IMR-90 (cell line): Measurements from ENCODE around the gene RFX1. TPM values are rescaled to one million over a fixed set of nuclear protein-coding genes. Genes with fewer than 3 reads are reported as not detected.

Experiments
- ATAC-seq: fragments of 200-7000 bp; cut with Tn5 transposase; 2 replicates; pipeline ENCODE4 v1.9.1; 2020; ENCODE audit warnings: low read depth, mild to moderate bottlenecking, moderate library complexity
- BruUV-seq: library from RNA; stranded (reverse); fragments of 400-500 nt; replicated peaks from 2 replicates; lab custom pipeline; 2021; lab: Mats Ljungman, UMichigan
- CTCF ChIA-PET: fragments of 300-600 bp; formaldehyde crosslinking; extraction: SDS; loops from one replicate; lab custom pipeline; 2021; ENCODE audit warnings: antibody characterized with exemption; lab: Yijun Ruan, JAX
- POLR2A ChIA-PET: fragments of 300-600 bp; sonication (Branson Sonifier 250); formaldehyde crosslinking; loops from one replicate; lab custom pipeline; 2022; ENCODE audit warnings: antibody characterized with exemption; ENCODE audit not compliant: unreplicated experiment; lab: Charles Lee
- DNase-seq: peaks from one replicate; pipeline ENCODE4 v3.0.0; 2013
- H2AFZ ChIP-seq: replicated peaks from 2 replicates; pipeline ENCODE3; 2013; ENCODE audit warnings: low read length, mild to moderate bottlenecking; ENCODE audit not compliant: poor library complexity
- H2AK5ac ChIP-seq: 2 replicates; pipeline ENCODE4 v1.6.1; 2013; ENCODE audit warnings: low read depth, low read length, inconsistent platforms
- H2AK9ac ChIP-seq: replicated peaks from 2 replicates; pipeline ENCODE3; 2013; ENCODE audit warnings: mild to moderate bottlenecking, low read depth, low read length, moderate library complexity; ENCODE audit not compliant: poor library complexity
- H2BK120ac ChIP-seq: 2 replicates; pipeline ENCODE4 v1.6.1; 2013; ENCODE audit warnings: low read depth, low read length, inconsistent platforms
- H2BK15ac ChIP-seq: 3 replicates; pipeline ENCODE4 v1.6.1; 2013; ENCODE audit warnings: low read depth, low read length, inconsistent platforms
- H2BK20ac ChIP-seq: 2 replicates; pipeline ENCODE4 v1.6.1; 2013; ENCODE audit warnings: low read depth, mild to moderate bottlenecking, inconsistent platforms, low read length, moderate library complexity
- H2BK5ac ChIP-seq: 2 replicates; pipeline ENCODE4 v1.6.1; 2013; ENCODE audit warnings: mild to moderate bottlenecking, low read depth, low read length, inconsistent platforms; ENCODE audit not compliant: poor library complexity, severe bottlenecking
- H3K14ac ChIP-seq: replicated peaks from 2 replicates; pipeline ENCODE4 v1.6.1; 2013; ENCODE audit warnings: low read depth, low read length, inconsistent platforms
- H3K18ac ChIP-seq: 2 replicates; pipeline ENCODE4 v1.6.1; 2013; ENCODE audit warnings: low read depth, low read length, control low read depth
- H3K23ac ChIP-seq: 2 replicates; pipeline ENCODE4 v1.6.1; 2013; ENCODE audit warnings: low read depth, low read length, inconsistent platforms
- H3K27ac ChIP-seq: 2 replicates; pipeline ENCODE4 v1.5.1; 2013; ENCODE audit warnings: mild to moderate bottlenecking, control low read depth, low read length; ENCODE audit not compliant: insufficient read depth
- H3K27me3 ChIP-seq: 2 replicates; pipeline ENCODE4 v1.6.1; 2013; ENCODE audit warnings: low read length; ENCODE audit not compliant: control insufficient read depth, insufficient read depth
- H3K36me3 ChIP-seq: 2 replicates; pipeline ENCODE4 v1.6.1; 2013; ENCODE audit warnings: low read length, mixed read lengths; ENCODE audit not compliant: control insufficient read depth, insufficient read depth
- H3K4ac ChIP-seq: 2 replicates; pipeline ENCODE4 v1.6.1; 2013; ENCODE audit warnings: low read depth, low read length, inconsistent platforms
- H3K4me1 ChIP-seq: 2 replicates; pipeline ENCODE4 v1.6.1; 2013; ENCODE audit warnings: low read length, mixed read lengths; ENCODE audit not compliant: control insufficient read depth, insufficient read depth
- H3K4me2 ChIP-seq: 2 replicates; pipeline ENCODE4 v1.6.1; 2013; ENCODE audit warnings: low read depth, mild to moderate bottlenecking, control low read depth, low read length, moderate library complexity
- H3K4me3 ChIP-seq: 2 replicates; pipeline ENCODE4 v1.5.1; 2013; ENCODE audit warnings: low read depth, mild to moderate bottlenecking, control low read depth, low read length, moderate library complexity; ENCODE audit not compliant: insufficient read depth
- H3K56ac ChIP-seq: 2 replicates; pipeline ENCODE4 v1.6.1; 2013; ENCODE audit warnings: low read length, inconsistent platforms; ENCODE audit not compliant: insufficient read depth; ENCODE audit errors: extremely low read depth
- H3K79me1 ChIP-seq, 2 experiments: 2 replicates each; pipeline ENCODE4 v1.6.1; 2013; ENCODE audit warnings: low read length in 2 of 2, inconsistent platforms in 1 of 2, low read depth in 1 of 2
- H3K9ac ChIP-seq: 2 replicates; pipeline ENCODE4 v1.6.1; 2013; ENCODE audit warnings: low read depth, low read length, control low read depth
- H3K9me1 ChIP-seq: 2 replicates; pipeline ENCODE4 v1.6.1; 2013; ENCODE audit warnings: low read length, inconsistent platforms; ENCODE audit not compliant: insufficient read depth
- H3K9me3 ChIP-seq: 2 replicates; pipeline ENCODE4 v1.6.1; 2013; ENCODE audit warnings: low read length; ENCODE audit not compliant: control insufficient read depth, insufficient read depth
- H4K20me1 ChIP-seq: 2 replicates; pipeline ENCODE4 v1.6.1; 2013; ENCODE audit warnings: low read length, inconsistent platforms; ENCODE audit not compliant: insufficient read depth
- H4K5ac ChIP-seq: 2 replicates; pipeline ENCODE4 v1.6.1; 2013; ENCODE audit warnings: mild to moderate bottlenecking, low read depth, low read length, control low read depth
- H4K8ac ChIP-seq, 2 experiments: 2 replicates each; pipeline ENCODE4 v1.6.1; 2013; ENCODE audit warnings: low read depth in 2 of 2, low read length in 2 of 2, control low read depth in 1 of 2, inconsistent platforms in 1 of 2
- H4K91ac ChIP-seq: 2 replicates; pipeline ENCODE4 v1.6.1; 2013; ENCODE audit warnings: low read depth, low read length, inconsistent platforms; ENCODE audit not compliant: insufficient read depth
- CTCF ChIP-seq: conservative IDR thresholded peaks from 2 replicates; pipeline ENCODE4 v1.5.1; 2012; ENCODE audit warnings: mild to moderate bottlenecking, low read depth, low read length, improper control_type of control experiment
- FOS ChIP-seq: fragments of 150-350 bp; IDR thresholded peaks from 2 replicates; pipeline ENCODE4 v1.6.1; 2016; ENCODE audit warnings: low read depth, low read length
- MAZ ChIP-seq: IDR thresholded peaks from 2 replicates; pipeline ENCODE4 v1.6.1; 2012; ENCODE audit warnings: low read depth, mild to moderate bottlenecking, low read length, improper control_type of control experiment, moderate library complexity, borderline replicate concordance
- POLR2A ChIP-seq: IDR thresholded peaks from 2 replicates; pipeline ENCODE4 v1.6.1; 2012; ENCODE audit warnings: mild to moderate bottlenecking, low read depth, low read length
- RFX5 ChIP-seq: IDR thresholded peaks from 2 replicates; pipeline ENCODE4 v1.8.0; 2012; ENCODE audit warnings: low read depth, mild to moderate bottlenecking, low read length, moderate library complexity
- SMC3 ChIP-seq: fragments of 150-350 bp; IDR thresholded peaks from 2 replicates; pipeline ENCODE4 v1.6.1; 2016; ENCODE audit warnings: low read depth, mild to moderate bottlenecking, antibody characterized with exemption, low read length, moderate library complexity
- USF2 ChIP-seq: fragments of 150-350 bp; IDR thresholded peaks from 2 replicates; pipeline ENCODE4 v1.6.1; 2017; ENCODE audit warnings: mild to moderate bottlenecking, antibody characterized with exemption, low read length, low read depth
- WGBS, 2 experiments: methylation state at CpG; one replicate each; pipeline versions ENCODE4 v1.1.5 to v1.1.7; 2013; ENCODE audit warnings: missing lambda C conversion rate in 2 of 2; ENCODE audit not compliant: insufficient read length in 1 of 2; ENCODE audit errors: extremely low coverage in 2 of 2; 5-methylcytosine and 5-hydroxymethylcytosine counted together
- dilution Hi-C: fragments of 300-500 bp; cut with HindIII; formaldehyde crosslinking; loops from one replicate; pipeline ENCODE4 v1.14.3; 2018; ENCODE audit warnings: low sequenced_read_pairs; ENCODE audit not compliant: unreplicated experiment
- in situ Hi-C: fragments of 300-500 bp; cut with MboI; formaldehyde crosslinking; loops from 3 replicates; pipeline ENCODE4 v1.14.3; 2019; ENCODE audit warnings: low sequenced_read_pairs, inconsistent platforms, mixed read lengths
- intact Hi-C: fragments of 100-400 bp; cut with micrococcal nuclease; formaldehyde crosslinking; loops from 2 replicates; pipeline ENCODE4 v1.10.0; 2022
- polyA plus RNA-seq, 3 experiments: library from polyadenylated mRNA; depleted of rRNA; stranded (reverse); fragments of >200 nt; gene quantifications; 2 replicates each; pipeline ENCODE4 v1.2.3, GENCODE V29; 2012; ENCODE audit warnings: low replicate concordance in 1 of 3
- total RNA-seq: library from RNA; depleted of rRNA; stranded (reverse); fragments of >200 nt; gene quantifications from 2 replicates; pipeline ENCODE4 v1.2.3, GENCODE V29; 2012

Gene RFX1
- total and polyA plus RNA-seq, 2 of the 4 experiments (the other 2 are of a cell fraction), result 0.36 to 3.1 TPM

DNA sequence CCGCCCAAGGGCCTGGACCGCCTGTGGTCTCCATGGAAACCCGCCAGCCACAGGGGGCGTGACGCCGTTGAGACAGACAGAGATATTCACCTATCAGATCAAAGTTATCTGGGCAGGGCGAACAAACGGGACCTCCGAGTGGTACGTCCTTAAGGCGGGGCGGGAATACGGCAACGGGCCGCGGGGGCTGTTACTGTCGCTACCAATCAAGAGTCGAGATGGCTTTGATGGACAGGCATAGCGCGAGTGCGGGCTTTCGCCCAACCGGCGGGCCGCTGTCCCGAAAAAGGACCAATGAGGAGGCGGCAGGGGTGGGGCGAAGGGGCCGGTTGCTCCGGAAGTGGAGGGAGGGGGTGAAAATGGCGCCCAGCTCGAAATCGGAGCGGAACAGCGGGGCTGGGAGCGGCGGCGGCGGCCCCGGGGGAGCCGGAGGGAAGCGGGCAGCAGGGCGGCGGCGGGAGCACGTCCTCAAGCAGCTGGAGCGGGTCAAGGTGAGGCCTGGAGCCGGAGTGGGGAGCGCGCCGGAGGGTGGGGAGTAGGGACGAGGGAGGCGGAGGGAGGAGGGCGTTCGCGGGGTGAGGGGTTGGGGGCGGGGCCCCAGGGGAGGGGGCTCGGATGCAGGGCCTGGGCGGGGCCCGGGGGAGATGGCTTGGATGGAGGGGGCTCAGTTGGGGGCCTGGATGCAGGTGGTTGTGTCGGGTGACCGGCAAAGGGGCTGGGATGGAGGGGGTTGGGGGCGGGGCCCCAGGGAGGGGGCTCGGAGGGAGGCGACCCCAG, 53.8 kb downstream of the RFX1 start, which contains the start of gene DCAF15:
TSS of gene DCAF15 (plus strand) at position 356 of the 777 bp plus-strand sequence. CDS start at position 360, 4 bp downstream.
- BruUV-seq, result no TSS peak
- peak within 1 kb of the TSS; percentile 82 for H3K27ac ChIP-seq
- POLR2A ChIA-PET, result no interaction called here

More for the DNA sequence above, 53.8 kb downstream of the RFX1 start, which contains the start of gene DCAF15:
- no peaks in the 10 kb centered on the region for H3K9me3 ChIP-seq
- peak within 1 kb of the TSS; percentile 65 for H3K4ac ChIP-seq
- H4K5ac ChIP-seq, result no peak within 1 kb of the TSS
- 2% methylated on average over 11 of the region's 65 CpGs; no CpG with 5 or more reads in 1 of the 2 experiments for WGBS, 2 experiments
- H3K4me3 ChIP-seq, result peak within 1 kb of the TSS; percentile 60
- 0 out of 2 replicates have a peak, but pooled peaks cover 4% of the 10 kb centered on the region for H3K9me1 ChIP-seq
- dilution Hi-C loops, result no loop called here
- H3K79me1 ChIP-seq, result peaks cover 13 to 31% of the 10 kb centered on the region in 2 experiments
- H2BK120ac ChIP-seq, result peak within 1 kb of the TSS; percentile 49; the same call in 1 of the 2 replicates
- peak within 1 kb of the TSS; percentile 70 for H3K9ac ChIP-seq
- peaks cover 20% of the 10 kb centered on the region for H3K36me3 ChIP-seq
- intact Hi-C loops, result loop anchor here (2.0 kb wide), 1 partner anchor 72 kb away; no protein-coding TSS in a partner anchor
- H3K27me3 ChIP-seq, result no peaks in the 10 kb centered on the region
- no peak within 1 kb of the TSS; the same call in 1 of the 2 replicates for H3K56ac ChIP-seq
- H2AFZ ChIP-seq, result peak within 1 kb of the TSS; percentile 99
- peak within 1 kb of the TSS; percentile 53; the same call in 1 of the 2 replicates for H3K23ac ChIP-seq
- H4K20me1 ChIP-seq, result peaks cover 12% of the 10 kb centered on the region
- CTCF ChIA-PET, result interaction anchor here (1.1 to 2.4 kb wide), 3 partner anchors 9 to 14 kb away, joined by 3 to 8 read pairs (median 6); partner anchors contain the start of gene PODNL1
- TF ChIP-seq FOS (peak; percentile 50; the same call in 1 of the 2 replicates), RFX5 (0 out of 2 replicates have a peak, but pooled peaks have one; percentile 12), MAZ (peak; percentile 95), SMC3 (no peak), USF2 (peak; percentile 33; the same call in 1 of the 2 replicates), POLR2A (peak; percentile 47; the same call in 1 of the 2 replicates), CTCF (no peak)
- H4K8ac ChIP-seq, result peak within 1 kb of the TSS; percentile 2 to 74; a peak in 2 of 4 replicates
- H3K4me2 ChIP-seq, result peak within 1 kb of the TSS; percentile 93
- peak within 1 kb of the TSS; percentile 95 for H2AK9ac ChIP-seq
- no peak within 1 kb of the TSS; the same call in 1 of the 2 replicates for H3K18ac ChIP-seq
- H2BK5ac ChIP-seq, result peak within 1 kb of the TSS; percentile 83
- H3K4me1 ChIP-seq, result peaks cover 3% of the 10 kb centered on the region; the same call in 1 of the 2 replicates
- H2BK15ac ChIP-seq, result no peak within 1 kb of the TSS
- DNase-seq (peak; percentile 99), ATAC-seq (peak; percentile 99)
- in situ Hi-C loops, result no loop called here
- H2AK5ac ChIP-seq, result peak within 1 kb of the TSS; percentile 74
- H3K14ac ChIP-seq, result peak within 1 kb of the TSS; percentile 83; the same call in 1 of the 2 replicates
- H2BK20ac ChIP-seq, result no peak within 1 kb of the TSS
- peak within 1 kb of the TSS; percentile 32; the same call in 1 of the 2 replicates for H4K91ac ChIP-seq
